WTC11 (cell line): Measurements from ENCODE around the gene OR8K1. TPM values are rescaled to one million over a fixed set of nuclear protein-coding genes. Genes with fewer than 3 reads are reported as not detected.

Experiments used
- ATAC-seq: fragments of 200-7000 bp; cut with Tn5 transposase; 2 replicates; pipeline ENCODE4 v1.10.0; 2021; ENCODE audit warnings: mild to moderate bottlenecking, moderate library complexity
- Bru-seq: library from RNA; stranded (reverse); fragments of 400-500 nt; gene quantifications from one replicate; lab custom pipeline; 2021; lab: Mats Ljungman, UMichigan
- CTCF ChIA-PET: fragments of 300-600 bp; sonication (Branson Sonifier 250); formaldehyde crosslinking; loops from one replicate; lab custom pipeline; 2021; ENCODE audit warnings: antibody characterized with exemption; lab: Charles Lee
- POLR2A ChIA-PET: fragments of 350-600 bp; sonication (Branson Sonifier 250); formaldehyde crosslinking; loops from one replicate; lab custom pipeline; 2021; ENCODE audit warnings: antibody characterized with exemption; lab: Charles Lee
- DNase-seq: peaks from one replicate; pipeline ENCODE4 v3.0.0; 2021; ENCODE audit warnings: low spot score
- H3K27ac Mint-ChIP-seq: 2 replicates; pipeline ENCODE4 v1.8.0; 2021; ENCODE audit warnings: mixed read lengths
- H3K27me3 Mint-ChIP-seq: 2 replicates; pipeline ENCODE4 v1.8.0; 2021; ENCODE audit warnings: low read depth, mild to moderate bottlenecking, moderate library complexity, mixed read lengths
- H3K36me3 Mint-ChIP-seq: 2 replicates; pipeline ENCODE4 v1.8.0; 2021; ENCODE audit warnings: mixed read lengths
- H3K4me1 Mint-ChIP-seq: 2 replicates; pipeline ENCODE4 v1.8.0; 2022; ENCODE audit warnings: mixed read lengths
- H3K4me3 Mint-ChIP-seq: 2 replicates; pipeline ENCODE4 v1.8.0; 2021; ENCODE audit warnings: mild to moderate bottlenecking, moderate library complexity, mixed read lengths
- H3K9me3 Mint-ChIP-seq: 2 replicates; pipeline ENCODE4 v1.8.0; 2021; ENCODE audit warnings: mixed read lengths
- ATF1 ChIP-seq: sonication (generic); formaldehyde crosslinking; IDR thresholded peaks from 2 replicates; pipeline ENCODE4 v1.8.1; 2023; ENCODE audit warnings: mild to moderate bottlenecking, moderate library complexity, missing genetic modification reagents
- ATF6 ChIP-seq: sonication (generic); formaldehyde crosslinking; IDR thresholded peaks from 2 replicates; pipeline ENCODE4 v1.8.1; 2023; ENCODE audit warnings: mild to moderate bottlenecking, missing genetic modification reagents
- E2F1 ChIP-seq: sonication (generic); formaldehyde crosslinking; IDR thresholded peaks from 2 replicates; pipeline ENCODE4 v1.8.0; 2022; ENCODE audit warnings: mild to moderate bottlenecking, missing genetic modification reagents
- FOXK1 ChIP-seq: sonication (generic); formaldehyde crosslinking; IDR thresholded peaks from 2 replicates; pipeline ENCODE4 v1.8.0; 2022; ENCODE audit warnings: mild to moderate bottlenecking, moderate library complexity, missing genetic modification reagents
- HMGXB4 ChIP-seq: sonication (generic); formaldehyde crosslinking; IDR thresholded peaks from 2 replicates; pipeline ENCODE4 v1.8.1; 2023; ENCODE audit warnings: mild to moderate bottlenecking, moderate library complexity, missing genetic modification reagents
- JUN ChIP-seq: sonication (generic); formaldehyde crosslinking; IDR thresholded peaks from 2 replicates; pipeline ENCODE4 v1.8.0; 2023; ENCODE audit warnings: mild to moderate bottlenecking, missing genetic modification reagents
- NR3C1 ChIP-seq: sonication (generic); formaldehyde crosslinking; conservative IDR thresholded peaks from 2 replicates; pipeline ENCODE4 v1.8.1; 2023; ENCODE audit warnings: low read depth, mild to moderate bottlenecking, missing genetic modification reagents
- SMAD3 ChIP-seq: sonication (generic); formaldehyde crosslinking; IDR thresholded peaks from 2 replicates; pipeline ENCODE4 v1.8.0; 2022; ENCODE audit warnings: missing genetic modification reagents, mild to moderate bottlenecking, borderline replicate concordance
- ZBTB43 ChIP-seq: sonication (generic); formaldehyde crosslinking; IDR thresholded peaks from 2 replicates; pipeline ENCODE4 v1.8.1; 2023; ENCODE audit warnings: mild to moderate bottlenecking, missing genetic modification reagents
- ZNF121 ChIP-seq: sonication (generic); formaldehyde crosslinking; IDR thresholded peaks from 2 replicates; pipeline ENCODE4 v1.8.0; 2023; ENCODE audit warnings: missing genetic modification reagents
- ZNF232 ChIP-seq: sonication (generic); formaldehyde crosslinking; IDR thresholded peaks from 2 replicates; pipeline ENCODE4 v1.8.0; 2022; ENCODE audit warnings: mild to moderate bottlenecking, missing genetic modification reagents
- ZNF263 ChIP-seq: sonication (generic); formaldehyde crosslinking; IDR thresholded peaks from 2 replicates; pipeline ENCODE4 v1.8.1; 2022; ENCODE audit warnings: low read depth, mild to moderate bottlenecking, moderate library complexity, missing genetic modification reagents
- ZNF317 ChIP-seq: sonication (generic); formaldehyde crosslinking; IDR thresholded peaks from 2 replicates; pipeline ENCODE4 v1.8.1; 2023; ENCODE audit warnings: low read depth, mild to moderate bottlenecking, moderate library complexity, missing genetic modification reagents, borderline replicate concordance
- long read RNA-seq, 3 experiments: library from RNA in 1 of 3; library from capped mRNA in 1 of 3; library from polyadenylated mRNA in 1 of 3; unstranded in 2 of 3; stranded (forward) in 1 of 3; transcript quantifications; one replicate each; pipeline ENCODE4 v2.0.0, GENCODE V29; 2021
- total RNA-seq: library from RNA; stranded (reverse); gene quantifications from 3 replicates; pipeline ENCODE4 v1.2.3, GENCODE V29; 2021
- TF ChIP-seq, protein P1 (sequence below): sonication (generic); formaldehyde crosslinking; conservative IDR thresholded peaks from 2 replicates; pipeline ENCODE4 v1.8.1; 2023; ENCODE audit warnings: mild to moderate bottlenecking, low read depth, missing genetic modification reagents, moderate library complexity
- TF ChIP-seq, protein P2 (sequence below): sonication (generic); formaldehyde crosslinking; IDR thresholded peaks from 2 replicates; pipeline ENCODE4 v1.8.0; 2022; ENCODE audit warnings: mild to moderate bottlenecking, missing genetic modification reagents
- TF ChIP-seq, protein P3 (sequence below): sonication (generic); formaldehyde crosslinking; IDR thresholded peaks from 2 replicates; pipeline ENCODE4 v1.8.0; 2023; ENCODE audit warnings: missing genetic modification reagents

OR8K1 gene
- total RNA-seq (not detected in 3 replicates), Bru-seq, nascent RNA (not detected)
- long read RNA-seq, experiment 1 = 0 reads
- long read RNA-seq, experiment 2 = 0 reads
- long read RNA-seq, experiment 3 = 0 reads

DNA sequence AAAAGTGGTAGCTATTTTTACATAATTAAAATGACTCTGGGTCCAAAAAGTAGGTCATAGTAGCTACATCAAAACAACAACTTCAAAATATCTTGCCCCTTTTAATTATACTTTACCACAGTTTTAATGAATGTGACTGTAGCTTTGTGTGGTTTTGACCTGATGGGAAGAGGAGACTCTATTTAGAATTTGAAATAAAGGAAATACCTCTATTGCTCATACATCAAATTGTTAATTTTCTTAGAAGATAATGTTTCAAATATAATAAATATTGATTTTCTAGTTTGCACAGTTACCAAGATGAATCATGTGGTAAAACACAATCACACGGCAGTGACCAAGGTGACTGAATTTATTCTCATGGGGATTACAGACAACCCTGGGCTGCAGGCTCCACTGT, at the start of gene OR8K1:
OR8K1 (plus strand) TSS at position 301 of the 400 bp plus-strand sequence; CDS start at position 301, 0 bp downstream.
- DNase-seq (no peak), ATAC-seq (no peak)
- H3K9me3 Mint-ChIP-seq = peaks cover 13% of the 10 kb centered on the region
- H3K27ac Mint-ChIP-seq = no peak within 1 kb of the TSS
- ChIA-PET CTCF (no interaction called here), POLR2A (no interaction called here)
- TF ChIP-seq ZNF232 (CRISPR knock-in tag) (no peak), JUN (CRISPR knock-in tag) (no peak), HMGXB4 (no peak), ATF6 (CRISPR knock-in tag) (no peak), ZNF121 (no peak), ZNF317 (CRISPR knock-in tag) (no peak), ZBTB43 (no peak), FOXK1 (no peak), E2F1 (no peak), ZNF263 (CRISPR knock-in tag) (no peak), SMAD3 (CRISPR knock-in tag) (no peak), NR3C1 (CRISPR knock-in tag) (no peak), ATF1 (CRISPR knock-in tag) (no peak)
- TF ChIP-seq, protein P1, sequence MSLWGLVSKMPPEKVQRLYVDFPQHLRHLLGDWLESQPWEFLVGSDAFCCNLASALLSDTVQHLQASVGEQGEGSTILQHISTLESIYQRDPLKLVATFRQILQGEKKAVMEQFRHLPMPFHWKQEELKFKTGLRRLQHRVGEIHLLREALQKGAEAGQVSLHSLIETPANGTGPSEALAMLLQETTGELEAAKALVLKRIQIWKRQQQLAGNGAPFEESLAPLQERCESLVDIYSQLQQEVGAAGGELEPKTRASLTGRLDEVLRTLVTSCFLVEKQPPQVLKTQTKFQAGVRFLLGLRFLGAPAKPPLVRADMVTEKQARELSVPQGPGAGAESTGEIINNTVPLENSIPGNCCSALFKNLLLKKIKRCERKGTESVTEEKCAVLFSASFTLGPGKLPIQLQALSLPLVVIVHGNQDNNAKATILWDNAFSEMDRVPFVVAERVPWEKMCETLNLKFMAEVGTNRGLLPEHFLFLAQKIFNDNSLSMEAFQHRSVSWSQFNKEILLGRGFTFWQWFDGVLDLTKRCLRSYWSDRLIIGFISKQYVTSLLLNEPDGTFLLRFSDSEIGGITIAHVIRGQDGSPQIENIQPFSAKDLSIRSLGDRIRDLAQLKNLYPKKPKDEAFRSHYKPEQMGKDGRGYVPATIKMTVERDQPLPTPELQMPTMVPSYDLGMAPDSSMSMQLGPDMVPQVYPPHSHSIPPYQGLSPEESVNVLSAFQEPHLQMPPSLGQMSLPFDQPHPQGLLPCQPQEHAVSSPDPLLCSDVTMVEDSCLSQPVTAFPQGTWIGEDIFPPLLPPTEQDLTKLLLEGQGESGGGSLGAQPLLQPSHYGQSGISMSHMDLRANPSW (CRISPR knock-in tag) = no peak
- TF ChIP-seq, protein P2, sequence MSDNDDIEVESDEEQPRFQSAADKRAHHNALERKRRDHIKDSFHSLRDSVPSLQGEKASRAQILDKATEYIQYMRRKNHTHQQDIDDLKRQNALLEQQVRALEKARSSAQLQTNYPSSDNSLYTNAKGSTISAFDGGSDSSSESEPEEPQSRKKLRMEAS = no peak
- TF ChIP-seq, protein P3, sequence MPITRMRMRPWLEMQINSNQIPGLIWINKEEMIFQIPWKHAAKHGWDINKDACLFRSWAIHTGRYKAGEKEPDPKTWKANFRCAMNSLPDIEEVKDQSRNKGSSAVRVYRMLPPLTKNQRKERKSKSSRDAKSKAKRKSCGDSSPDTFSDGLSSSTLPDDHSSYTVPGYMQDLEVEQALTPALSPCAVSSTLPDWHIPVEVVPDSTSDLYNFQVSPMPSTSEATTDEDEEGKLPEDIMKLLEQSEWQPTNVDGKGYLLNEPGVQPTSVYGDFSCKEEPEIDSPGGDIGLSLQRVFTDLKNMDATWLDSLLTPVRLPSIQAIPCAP (CRISPR knock-in tag) = no peak
- H3K27me3 Mint-ChIP-seq = no peaks in the 10 kb centered on the region; the same call in 1 of the 2 replicates
- H3K4me1 Mint-ChIP-seq = peaks cover 11% of the 10 kb centered on the region
- no peak within 1 kb of the TSS for H3K4me3 Mint-ChIP-seq
- H3K36me3 Mint-ChIP-seq = peaks cover 9% of the 10 kb centered on the region; the same call in 1 of the 2 replicates
